DMS153 treated with DMSO at 0.1 percent for 48 hours (cell line): Measurements from ENCODE around the gene GIT2.
A peak's percentile ranks its signal among the peaks of the same experiment; 100 is the strongest.
"Not testable (repeated sequence)": the region's sequence is repeated elsewhere in the genome, so short reads cannot be mapped to it uniquely, and the experiment has no call there.

ENCODE experiments used
- DNase-seq: peaks from one replicate; lab custom pipeline; 2025; ENCODE audit not compliant: unreplicated experiment; lab: John Stamatoyannopoulos, UW

GIT2 gene

DNA sequence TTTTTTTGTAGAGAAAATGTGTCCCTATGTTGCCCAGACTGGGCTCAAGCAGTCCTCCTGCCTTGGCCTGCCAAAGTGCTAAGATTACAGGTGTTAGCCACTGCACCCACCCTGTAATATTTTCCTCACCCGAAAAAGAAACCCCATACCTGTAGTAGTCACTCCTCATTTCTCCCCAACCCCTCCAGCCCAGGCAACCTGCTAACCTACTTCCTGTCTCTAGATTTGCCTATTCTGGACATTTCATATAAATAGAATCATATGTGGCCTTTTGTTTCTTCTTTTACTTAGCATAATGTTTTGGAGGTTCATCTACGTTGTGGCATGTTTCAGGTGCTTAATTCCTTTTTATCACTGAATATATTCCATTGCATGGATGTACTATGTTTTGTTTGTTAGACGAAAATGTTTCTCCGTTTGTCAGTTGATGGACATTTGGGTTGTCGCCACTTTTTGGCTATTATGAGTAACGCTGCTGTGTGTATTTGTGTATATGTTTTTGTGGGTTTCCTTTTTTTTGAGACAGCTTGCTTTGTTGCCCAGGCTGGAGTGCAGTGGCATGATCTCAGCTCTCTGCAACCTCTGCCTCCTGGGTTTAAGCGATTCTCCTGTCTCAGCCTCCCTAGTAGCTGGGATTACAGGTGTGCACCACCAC is 9.3 kb upstream of the GIT2 start:
- DNase-seq: no peak

DNA sequence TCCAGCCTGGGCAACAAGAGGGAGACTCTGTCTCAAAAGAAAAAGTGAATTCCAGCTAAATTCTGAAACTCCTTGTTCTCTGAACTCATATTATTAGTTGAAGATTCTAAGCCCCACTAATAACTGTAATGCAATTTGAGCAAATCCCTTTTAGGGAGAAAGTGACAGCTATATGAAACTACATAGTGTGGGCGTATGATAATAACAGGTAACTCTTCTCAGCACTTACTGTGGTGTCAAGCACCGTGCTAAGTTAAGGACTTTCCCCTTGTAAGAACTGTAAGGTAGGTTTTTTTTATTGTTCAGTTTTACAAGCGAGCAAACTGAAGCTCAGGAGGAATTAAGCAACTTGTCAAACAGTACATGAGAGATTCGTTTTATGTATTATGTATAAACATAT is 8.4 kb upstream of the GIT2 start:
- DNase-seq: no peak

- no peak for DNase-seq
Observed at GRCh38 chr12:110002676-110003515, 6.7 kb upstream of the GIT2 start.

- DNase-seq: no peak
Observed at GRCh38 chr12:110001596-110001995, 5.4 kb upstream of the GIT2 start.

- no peak for DNase-seq
Observed at GRCh38 chr12:109999983-110000505, 3.9 kb upstream of the GIT2 start.

DNA sequence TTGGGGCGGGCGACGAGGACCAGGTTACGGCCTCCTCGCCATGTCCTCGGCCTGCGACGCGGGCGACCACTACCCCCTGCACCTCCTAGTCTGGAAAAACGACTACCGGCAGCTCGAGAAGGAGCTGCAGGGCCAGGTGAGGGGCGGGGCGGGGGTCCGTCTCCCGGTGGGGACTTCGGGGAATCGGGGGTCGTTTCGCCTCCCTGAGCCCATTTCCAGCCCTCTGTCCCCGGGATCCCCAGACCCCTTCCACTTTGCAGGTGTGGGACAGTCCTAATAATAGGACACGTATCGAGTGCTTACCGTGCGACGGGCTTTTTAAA is 3.4 kb upstream of the GIT2 start:
- DNase-seq: no peak

DNA sequence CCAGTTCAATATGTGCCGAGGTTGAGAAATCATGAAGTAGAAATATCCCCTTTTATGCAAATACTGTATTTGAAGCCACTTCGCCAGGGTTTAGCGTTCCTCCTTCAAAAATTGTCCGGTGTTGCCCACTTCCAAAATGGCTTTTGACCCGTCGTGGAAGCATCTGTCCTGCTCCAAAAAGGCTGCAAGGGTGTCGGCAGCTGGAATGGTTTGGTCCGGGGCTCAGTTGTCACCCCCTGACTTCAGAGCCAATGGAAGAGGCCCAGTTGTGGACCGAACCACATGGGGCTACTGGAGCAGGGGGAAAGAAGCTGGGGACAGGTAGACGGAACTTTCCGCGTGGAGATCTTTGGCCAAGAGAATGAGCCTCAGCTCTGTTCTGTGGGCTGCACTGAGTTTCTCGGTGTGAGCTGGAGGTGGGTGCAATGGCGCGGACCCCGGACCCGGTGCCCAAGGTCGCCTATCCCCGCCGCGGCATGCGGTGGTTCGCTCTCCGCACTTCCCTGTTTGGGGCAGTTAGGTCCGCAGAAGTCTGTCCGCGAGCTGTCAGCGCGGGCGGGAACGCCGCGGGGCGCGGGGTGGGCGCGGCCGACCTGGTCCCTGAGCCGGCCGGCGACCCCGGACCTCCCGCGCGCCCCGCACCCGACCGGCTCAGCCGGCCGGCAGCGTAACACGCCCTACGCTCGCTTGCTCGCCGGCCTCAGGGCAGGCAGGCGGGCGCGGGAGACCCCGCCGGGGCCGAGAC is 2.9 kb upstream of the GIT2 start, which contains the start of gene ANKRD13A:
Gene ANKRD13A, plus strand, starts transcription at position 527 of the 745 bp plus-strand sequence. CDS start 259 bp downstream, outside the sequence.
- DNase-seq: peak; percentile 75

- no peak for DNase-seq
Observed at GRCh38 chr12:109998241-109998903, 2.2 kb upstream of the GIT2 start.

- DNase-seq: no peak
Observed at GRCh38 chr12:109997393-109997792, 1.2 kb upstream of the GIT2 start.

DNA sequence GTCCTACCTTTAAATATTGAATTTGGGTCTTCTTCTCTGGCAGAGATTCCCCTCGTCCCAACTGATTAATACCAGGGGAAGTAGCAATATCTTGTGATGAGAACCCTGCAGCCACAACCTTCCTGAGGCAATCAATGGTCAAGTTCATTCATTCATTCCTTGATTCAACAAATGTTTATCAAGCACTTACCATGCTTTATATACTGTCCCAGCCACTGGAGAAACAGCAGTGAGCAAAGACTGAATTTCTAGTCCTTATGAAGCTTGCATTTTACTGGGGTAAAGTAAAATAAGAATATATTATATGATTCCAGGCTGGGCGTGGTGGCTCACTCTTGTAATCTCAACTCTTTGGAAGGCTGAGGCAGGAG is 300 bp upstream of the GIT2 start:
- no peak for DNase-seq

DNA sequence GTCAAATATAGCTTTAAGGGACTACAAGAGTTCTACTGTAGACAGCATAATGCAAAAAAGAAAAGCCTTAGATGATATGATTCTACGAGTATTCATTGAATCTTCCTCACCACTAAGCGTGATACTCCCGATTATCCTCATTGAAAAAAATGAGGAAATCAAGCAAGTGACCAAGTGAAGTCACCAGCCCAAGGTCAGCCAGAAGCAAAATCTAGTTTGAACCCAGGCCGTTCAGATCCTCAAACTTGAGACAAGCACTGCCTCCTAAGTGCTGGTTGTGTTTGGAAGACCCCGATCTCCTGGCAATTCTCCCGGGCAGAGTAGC is 845 bp downstream of the GIT2 start:
- no peak for DNase-seq

GRCh38 chr12:109994401-109995175 is 1.6 kb downstream of the GIT2 start:
- no peak for DNase-seq

DNA sequence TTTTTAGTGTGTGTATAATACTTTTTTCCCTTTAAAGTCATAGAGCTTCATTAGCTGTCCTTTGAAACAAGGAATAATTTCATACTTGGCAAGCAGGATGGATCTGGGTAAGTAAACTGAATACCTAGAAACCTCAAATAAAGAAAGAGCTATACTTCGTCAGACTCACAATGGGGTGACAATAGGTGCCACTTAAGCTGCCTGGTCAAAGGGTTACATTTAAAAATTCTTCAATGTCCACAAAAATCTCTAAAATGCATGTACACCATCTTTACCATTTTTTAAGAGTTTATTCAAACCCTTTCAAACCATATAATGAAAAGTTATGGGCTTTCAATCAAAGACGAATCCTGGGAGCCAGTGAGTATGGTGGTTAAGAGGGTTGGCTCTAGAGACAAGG is 3.1 kb downstream of the GIT2 start:
- DNase-seq: no peak

- DNase-seq: no peak
Observed at GRCh38 chr12:109991586-109991985, 4.6 kb downstream of the GIT2 start.

DNA sequence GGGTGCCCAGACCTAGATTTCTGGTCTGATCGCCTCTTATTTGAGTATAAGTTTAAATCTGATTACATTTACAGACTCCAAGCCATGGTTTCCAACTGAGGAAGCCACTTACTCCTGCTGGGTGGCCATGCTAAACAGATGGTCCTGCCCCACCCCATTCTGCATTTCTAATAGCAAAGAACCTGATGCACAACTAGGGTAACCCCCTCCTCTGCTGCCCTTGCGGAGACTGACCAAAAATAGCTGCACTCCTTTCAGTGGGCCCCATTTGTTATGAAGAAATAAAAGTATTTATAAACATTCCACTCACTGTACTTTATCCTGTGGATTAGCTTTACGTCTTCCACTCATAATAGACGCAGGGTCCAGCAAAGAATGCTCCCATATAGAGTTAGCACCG is 6.8 kb downstream of the GIT2 start:
- no peak for DNase-seq

GRCh38 chr12:109988903-109989302 is 7.3 kb downstream of the GIT2 start:
- no peak for DNase-seq

DNA sequence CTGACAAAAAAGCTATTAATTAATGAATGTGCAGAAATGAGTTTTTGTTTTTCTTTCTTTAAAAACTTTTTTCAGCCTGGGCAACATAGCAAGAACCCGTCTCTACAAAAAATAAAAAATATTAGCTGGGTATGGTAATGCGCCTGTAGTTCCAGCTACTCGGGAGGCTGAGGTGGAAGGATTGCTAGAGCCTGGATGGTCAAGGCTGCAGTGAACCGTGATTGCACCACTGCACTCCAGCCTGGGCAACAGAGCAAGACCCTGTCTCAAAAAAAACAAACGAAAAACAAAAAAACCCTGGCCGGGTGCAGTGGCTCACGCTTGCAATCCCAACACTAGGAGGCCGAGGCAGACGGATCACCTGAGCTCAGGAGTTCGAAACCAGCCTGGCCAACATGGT is 7.9 kb downstream of the GIT2 start:
- no peak for DNase-seq

DNA sequence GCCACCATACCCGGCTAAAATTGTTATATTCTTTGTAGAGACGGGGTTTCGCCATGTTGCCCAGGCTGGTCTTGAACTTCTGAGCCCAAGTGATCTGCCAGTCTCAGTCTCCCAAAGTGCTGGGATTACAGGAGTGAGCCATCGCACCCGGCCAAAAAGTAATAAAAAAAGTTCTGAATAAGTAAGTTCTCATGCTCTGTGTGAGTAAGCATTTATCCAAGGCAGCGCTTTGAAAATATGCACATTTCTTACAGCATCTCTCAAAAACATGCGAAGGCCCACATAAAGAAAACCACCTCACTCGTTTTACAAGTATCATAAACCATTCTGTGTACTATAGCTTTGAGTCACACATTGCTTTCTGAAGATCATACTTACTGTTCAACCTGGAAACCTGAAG is 8.6 kb downstream of the GIT2 start:
- no peak for DNase-seq

- DNase-seq: not testable (repeated sequence)
Observed at GRCh38 chr12:109986236-109986635, 9.9 kb downstream of the GIT2 start.

- no peak for DNase-seq
Observed at GRCh38 chr12:109983432-109984142, 12.6 kb downstream of the GIT2 start.
